ENCODE data around the gene XKR3.

Gene XKR3

GRCh38 chr22:16827506-16827905 lies 2.3 kb upstream of the XKR3 start:
- DNase-seq (ENCODE audit: extremely low read depth, low read depth), result no peak
- TF ChIP-seq CTCF (IDR thresholded peaks at IDR 0.05; ENCODE audit: low read depth, low read length), result no peak

- no peak for TF ChIP-seq CTCF (IDR thresholded peaks at IDR 0.05; ENCODE audit: low read depth, low read length)
These were observed 6.0 kb downstream of the XKR3 start for GRCh38 chr22:16819249-16819648.

GRCh38 chr22:16818538-16818937 lies 6.7 kb downstream of the XKR3 start:
- DNase-seq (ENCODE audit: extremely low read depth, low read depth), result no peak
- TF ChIP-seq CTCF (IDR thresholded peaks at IDR 0.05; ENCODE audit: low read depth, low read length), result no peak

More at GRCh38 chr22:16819249-16819648, 6.0 kb downstream of the XKR3 start:
- DNase-seq (ENCODE audit: extremely low read depth, low read depth), result no peak

GRCh38 chr22:16815073-16815472 lies 10.1 kb downstream of the XKR3 start:
- no peak for TF ChIP-seq CTCF (IDR thresholded peaks at IDR 0.05; ENCODE audit: low read depth, low read length)
- no peak for DNase-seq (ENCODE audit: extremely low read depth, low read depth)

GRCh38 chr22:16810188-16810802 lies 14.9 kb downstream of the XKR3 start:
- DNase-seq (ENCODE audit: extremely low read depth, low read depth), result peak; percentile 32
- TF ChIP-seq CTCF (IDR thresholded peaks at IDR 0.05; ENCODE audit: low read depth, low read length), result no peak

GRCh38 chr22:16808744-16809143 lies 16.5 kb downstream of the XKR3 start:
- TF ChIP-seq CTCF (IDR thresholded peaks at IDR 0.05; ENCODE audit: low read depth, low read length), result no peak
- no peak for DNase-seq (ENCODE audit: extremely low read depth, low read depth)

GRCh38 chr22:16807109-16807508 lies 18.1 kb downstream of the XKR3 start:
- no peak for DNase-seq (ENCODE audit: extremely low read depth, low read depth)
- no peak for TF ChIP-seq CTCF (IDR thresholded peaks at IDR 0.05; ENCODE audit: low read depth, low read length)

Data from AG09319 (cell line).